Measurements from ENCODE around the gene ACRV1. TPM values are rescaled to one million over a fixed set of nuclear protein-coding genes. Genes with fewer than 3 reads are reported as not detected.

The ACRV1 gene
- total and polyA plus RNA-seq, 4 donors: not detected

DNA sequence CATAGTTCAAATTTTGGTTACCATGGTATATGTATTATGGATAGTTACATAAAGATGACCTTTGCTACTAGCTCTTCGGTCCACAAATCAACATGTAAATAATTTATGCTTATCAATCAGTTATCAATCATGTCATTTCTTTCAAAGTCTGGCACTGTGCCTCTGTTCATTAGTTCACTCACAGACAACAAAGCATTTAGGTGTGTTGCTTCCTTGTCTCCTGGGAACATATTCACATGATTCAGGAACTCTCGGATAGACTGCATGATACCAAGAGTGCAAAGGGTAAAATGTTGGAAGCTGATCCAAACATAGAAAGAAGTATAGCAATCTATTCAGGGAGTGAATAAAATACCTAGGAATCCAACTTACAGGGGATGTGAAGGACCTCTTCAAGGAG is 14.3 kb upstream of the ACRV1 start:
- Histone ChIP-seq H3K4me1 (ENCODE audit: control insufficient read depth in 5 of 5, insufficient read depth in 5 of 5, low read length in 5 of 5) (no peaks in the 10 kb centered on the region), H3K4me3 (no peak overlapping the region), H3K27ac (ENCODE audit: low read depth in 1 of 2, low read length in 1 of 2) (no peak overlapping the region), H3K27me3 (ENCODE audit: control insufficient read depth in 3 of 3, insufficient read depth in 3 of 3, low read length in 2 of 3) (no peaks in the 10 kb centered on the region), H3K9ac (ENCODE audit: insufficient read depth in 1 of 2, low read length in 2 of 2) (no peak overlapping the region), H3K9me3 (ENCODE audit: control insufficient read depth in 4 of 4, insufficient read depth in 3 of 4, low read length in 3 of 4) (peaks cover 0 to 2% (median 1%) of the 10 kb centered on the region in 4 donors), H3K36me3 (ENCODE audit: control insufficient read depth in 4 of 4, insufficient read depth in 4 of 4, low read length in 4 of 4) (no peaks in the 10 kb centered on the region)
- 76 to 82% methylated on average over 2 of the region's 2 CpGs for WGBS, 2 donors
- ATAC-seq (ENCODE audit: insufficient read depth, low FRiP score) (no peak), DNase-seq (no peak)
- TF ChIP-seq, protein P1, sequence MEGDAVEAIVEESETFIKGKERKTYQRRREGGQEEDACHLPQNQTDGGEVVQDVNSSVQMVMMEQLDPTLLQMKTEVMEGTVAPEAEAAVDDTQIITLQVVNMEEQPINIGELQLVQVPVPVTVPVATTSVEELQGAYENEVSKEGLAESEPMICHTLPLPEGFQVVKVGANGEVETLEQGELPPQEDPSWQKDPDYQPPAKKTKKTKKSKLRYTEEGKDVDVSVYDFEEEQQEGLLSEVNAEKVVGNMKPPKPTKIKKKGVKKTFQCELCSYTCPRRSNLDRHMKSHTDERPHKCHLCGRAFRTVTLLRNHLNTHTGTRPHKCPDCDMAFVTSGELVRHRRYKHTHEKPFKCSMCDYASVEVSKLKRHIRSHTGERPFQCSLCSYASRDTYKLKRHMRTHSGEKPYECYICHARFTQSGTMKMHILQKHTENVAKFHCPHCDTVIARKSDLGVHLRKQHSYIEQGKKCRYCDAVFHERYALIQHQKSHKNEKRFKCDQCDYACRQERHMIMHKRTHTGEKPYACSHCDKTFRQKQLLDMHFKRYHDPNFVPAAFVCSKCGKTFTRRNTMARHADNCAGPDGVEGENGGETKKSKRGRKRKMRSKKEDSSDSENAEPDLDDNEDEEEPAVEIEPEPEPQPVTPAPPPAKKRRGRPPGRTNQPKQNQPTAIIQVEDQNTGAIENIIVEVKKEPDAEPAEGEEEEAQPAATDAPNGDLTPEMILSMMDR (IDR thresholded peaks at IDR 0.05; ENCODE audit: control extremely low read depth, extremely low read depth): no peak

DNA sequence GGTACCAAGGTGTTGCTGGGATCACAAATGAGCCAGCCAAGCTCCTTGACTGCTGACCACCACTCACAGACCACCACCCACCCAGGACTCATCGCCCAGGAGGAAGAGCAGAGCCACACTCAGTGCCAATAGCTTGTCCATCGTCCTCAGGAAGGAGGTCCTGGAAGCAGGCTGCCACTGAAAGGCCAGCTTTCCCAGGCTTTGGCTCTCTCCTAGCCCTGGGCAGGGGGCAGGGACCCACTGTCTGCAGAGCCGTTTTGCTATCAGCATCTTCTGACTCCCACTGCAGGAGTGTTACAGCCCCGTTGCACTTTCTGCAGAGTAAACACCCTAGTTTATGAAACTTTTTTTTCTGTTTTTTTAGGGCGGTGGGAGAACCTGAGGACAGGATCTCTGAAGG is 12.2 kb upstream of the ACRV1 start:
- Histone ChIP-seq H3K9me3 (ENCODE audit: control insufficient read depth in 4 of 4, insufficient read depth in 3 of 4, low read length in 3 of 4) (peaks cover 0 to 2% (median 0%) of the 10 kb centered on the region in 4 donors), H3K9ac (ENCODE audit: insufficient read depth in 1 of 2, low read length in 2 of 2) (no peak overlapping the region), H3K4me3 (no peak overlapping the region), H3K27me3 (ENCODE audit: control insufficient read depth in 3 of 3, insufficient read depth in 3 of 3, low read length in 2 of 3) (no peaks in the 10 kb centered on the region), H3K27ac (ENCODE audit: low read depth in 1 of 2, low read length in 1 of 2) (no peak overlapping the region), H3K4me1 (ENCODE audit: control insufficient read depth in 5 of 5, insufficient read depth in 5 of 5, low read length in 5 of 5) (no peaks in the 10 kb centered on the region), H3K36me3 (ENCODE audit: control insufficient read depth in 4 of 4, insufficient read depth in 4 of 4, low read length in 4 of 4) (no peaks in the 10 kb centered on the region)
- TF ChIP-seq, protein P1 (IDR thresholded peaks at IDR 0.05; ENCODE audit: control extremely low read depth, extremely low read depth): no peak
- DNase-seq (no peak), ATAC-seq (ENCODE audit: insufficient read depth, low FRiP score) (no peak)
- 78 to 83% methylated on average over 5 of the region's 5 CpGs for WGBS, 2 donors

DNA sequence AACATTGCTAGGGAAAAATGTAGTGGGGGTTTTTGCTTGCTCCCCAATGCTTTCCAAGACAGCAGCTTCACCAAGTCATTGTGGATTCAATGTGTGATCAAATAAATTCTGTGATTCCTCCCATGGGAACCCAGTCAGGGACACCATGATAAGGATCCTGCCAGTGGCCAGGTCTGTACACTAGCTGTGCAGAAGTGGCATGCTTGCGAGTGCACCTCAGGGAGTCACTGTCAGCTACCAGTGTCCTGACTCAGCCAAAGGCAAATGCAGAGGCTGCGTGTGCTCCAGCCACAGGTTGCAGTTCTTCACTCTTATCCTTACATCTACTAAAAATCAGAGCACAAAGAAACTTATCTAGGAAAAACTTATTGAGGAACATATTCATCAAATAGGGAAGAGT is 9.4 kb upstream of the ACRV1 start:
- no peaks in the 10 kb centered on the region for H3K27me3 ChIP-seq (ENCODE audit: control insufficient read depth in 3 of 3, insufficient read depth in 3 of 3, low read length in 2 of 3)
- no peaks in the 10 kb centered on the region for H3K9me3 ChIP-seq (ENCODE audit: control insufficient read depth in 4 of 4, insufficient read depth in 3 of 4, low read length in 3 of 4)
- H3K4me3 ChIP-seq: no peak overlapping the region
- 86 to 93% methylated on average over 2 of the region's 2 CpGs for WGBS, 2 donors
- H3K9ac ChIP-seq (ENCODE audit: insufficient read depth in 1 of 2, low read length in 2 of 2): no peak overlapping the region
- no peaks in the 10 kb centered on the region for H3K4me1 ChIP-seq (ENCODE audit: control insufficient read depth in 5 of 5, insufficient read depth in 5 of 5, low read length in 5 of 5)
- H3K27ac ChIP-seq (ENCODE audit: low read depth in 1 of 2, low read length in 1 of 2): no peak overlapping the region
- ATAC-seq (ENCODE audit: insufficient read depth, low FRiP score): no peak
- no peak for DNase-seq
- no peaks in the 10 kb centered on the region for H3K36me3 ChIP-seq (ENCODE audit: control insufficient read depth in 4 of 4, insufficient read depth in 4 of 4, low read length in 4 of 4)
- TF ChIP-seq, protein P1 (IDR thresholded peaks at IDR 0.05; ENCODE audit: control extremely low read depth, extremely low read depth): no peak

DNA sequence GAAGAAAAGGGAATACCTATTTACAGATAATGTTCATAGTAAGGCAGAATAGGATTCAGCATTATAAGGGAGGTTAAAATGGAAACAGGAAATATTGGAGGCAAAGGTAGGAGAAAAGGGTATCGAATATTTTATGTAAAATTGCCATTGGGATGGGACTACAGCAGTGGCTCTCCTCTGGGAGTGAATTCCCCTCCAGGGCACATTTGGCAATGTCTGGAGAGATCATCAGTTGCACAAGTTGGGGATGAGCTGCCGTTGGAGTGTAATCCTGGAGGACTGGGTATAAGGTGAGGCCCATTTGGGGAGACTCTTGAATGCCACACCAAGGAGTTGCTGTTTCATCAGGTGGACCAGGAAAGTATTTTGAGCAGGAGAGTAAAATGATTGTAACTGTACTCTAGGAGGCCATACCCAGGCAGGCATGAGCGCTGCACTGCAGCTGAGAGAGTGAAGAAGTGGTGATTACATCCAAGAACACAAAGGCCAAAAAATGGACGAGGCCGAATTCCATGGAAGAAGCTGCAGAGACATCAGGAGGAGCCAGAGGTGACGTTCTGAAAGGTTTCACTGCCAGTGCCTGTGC is 8.7 kb upstream of the ACRV1 start:
- Histone ChIP-seq H3K27ac (ENCODE audit: low read depth in 1 of 2, low read length in 1 of 2) (no peak overlapping the region), H3K4me3 (no peak overlapping the region), H3K36me3 (ENCODE audit: control insufficient read depth in 4 of 4, insufficient read depth in 4 of 4, low read length in 4 of 4) (no peaks in the 10 kb centered on the region), H3K27me3 (ENCODE audit: control insufficient read depth in 3 of 3, insufficient read depth in 3 of 3, low read length in 2 of 3) (no peaks in the 10 kb centered on the region), H3K9me3 (ENCODE audit: control insufficient read depth in 4 of 4, insufficient read depth in 3 of 4, low read length in 3 of 4) (no peaks in the 10 kb centered on the region), H3K4me1 (ENCODE audit: control insufficient read depth in 5 of 5, insufficient read depth in 5 of 5, low read length in 5 of 5) (no peaks in the 10 kb centered on the region), H3K9ac (ENCODE audit: insufficient read depth in 1 of 2, low read length in 2 of 2) (no peak overlapping the region)
- DNase-seq (no peak), ATAC-seq (ENCODE audit: insufficient read depth, low FRiP score) (no peak)
- whole genome bisulfite sequencing, 2 donors: 79 to 83% methylated on average over 6 of the region's 6 CpGs
- TF ChIP-seq, protein P1 (IDR thresholded peaks at IDR 0.05; ENCODE audit: control extremely low read depth, extremely low read depth): no peak
